GM21447 (cell line): Measurements from ENCODE around the gene STEAP1B.
"Not testable (repeated sequence)": the region's sequence is repeated elsewhere in the genome, so short reads cannot be mapped to it uniquely, and the experiment has no call there.

Experiments
- ATAC-seq: cut with Tn5 transposase; IDR thresholded peaks from one replicate; pipeline ENCODE4 v1.9.1; 2021; ENCODE audit not compliant: unreplicated experiment

STEAP1B gene

GRCh38 chr7:22433165-22433700, 66.8 kb downstream of the STEAP1B start:
- not testable (repeated sequence) for ATAC-seq

- no peak for ATAC-seq
Observed at GRCh38 chr7:22432203-22432718, 67.7 kb downstream of the STEAP1B start.

GRCh38 chr7:22430457-22430856, 69.5 kb downstream of the STEAP1B start:
- no peak for ATAC-seq

- ATAC-seq: no peak
Observed at GRCh38 chr7:22429386-22429785, 70.6 kb downstream of the STEAP1B start.

GRCh38 chr7:22427855-22428254, 72.1 kb downstream of the STEAP1B start:
- ATAC-seq: no peak

- ATAC-seq: no peak
Observed at GRCh38 chr7:22427104-22427503, 72.9 kb downstream of the STEAP1B start.

- ATAC-seq: no peak
Observed at GRCh38 chr7:22426463-22427094, 73.4 kb downstream of the STEAP1B start.

- no peak for ATAC-seq
Observed at GRCh38 chr7:22425361-22425760, 74.6 kb downstream of the STEAP1B start.

GRCh38 chr7:22422831-22423615, 77.0 kb downstream of the STEAP1B start:
- ATAC-seq: no peak

GRCh38 chr7:22420973-22421635, 78.9 kb downstream of the STEAP1B start:
- no peak for ATAC-seq

GRCh38 chr7:22420008-22420407, 80.0 kb downstream of the STEAP1B start:
- no peak for ATAC-seq

GRCh38 chr7:22419488-22419887, 80.5 kb downstream of the STEAP1B start:
- no peak for ATAC-seq

- no peak for ATAC-seq
Observed at GRCh38 chr7:22418251-22419046, 81.5 kb downstream of the STEAP1B start.

GRCh38 chr7:22417841-22418240, 82.1 kb downstream of the STEAP1B start:
- ATAC-seq: no peak

GRCh38 chr7:22417349-22417748, 82.6 kb downstream of the STEAP1B start:
- no peak for ATAC-seq

GRCh38 chr7:22414424-22414823, 85.6 kb downstream of the STEAP1B start:
- ATAC-seq: no peak

GRCh38 chr7:22413211-22413610, 86.8 kb downstream of the STEAP1B start:
- ATAC-seq: no peak

GRCh38 chr7:22411977-22412693, 87.9 kb downstream of the STEAP1B start:
- ATAC-seq: no peak

- ATAC-seq: no peak
Observed at GRCh38 chr7:22406715-22407114, 93.3 kb downstream of the STEAP1B start.

GRCh38 chr7:22404421-22405023, 95.5 kb downstream of the STEAP1B start:
- ATAC-seq: no peak
